Thyroid gland (tissue), 4 donors: ENCODE results near the gene TMCO4. TPM values are rescaled to one million over a fixed set of nuclear protein-coding genes. Genes with fewer than 3 reads are reported as not detected.
"Not testable (repeated sequence)": the region's sequence is repeated elsewhere in the genome, so short reads cannot be mapped to it uniquely, and the experiment has no call there.

Experiments used
- DNase-seq, 2 donors: peaks; one replicate each; pipeline ENCODE4 v3.0.0-alpha.2; 2019
- H3K27ac ChIP-seq, 3 donors: fragments of 200-600 bp; sonication (generic); 1 replicate in 2 of 3; 2 replicates in 1 of 3; pipeline ENCODE4 v1.5.1; 2016 to 2019; ENCODE audit warnings: mild to moderate bottlenecking in 1 of 3, moderate library complexity in 1 of 3
- H3K27me3 ChIP-seq: fragments of 200-600 bp; sonication (generic); one replicate; pipeline ENCODE4 v1.5.1; 2019
- H3K36me3 ChIP-seq, 2 donors: fragments of 200-600 bp; sonication (generic); one replicate each; pipeline ENCODE4 v1.5.1; 2016 to 2019
- H3K4me1 ChIP-seq, 2 donors: fragments of 200-600 bp; sonication (generic); one replicate each; pipeline ENCODE4 v1.5.1; 2017 to 2019
- H3K4me3 ChIP-seq, 3 donors: fragments of 200-600 bp; sonication (generic); replicated peaks in 1 of 3; 1 replicate in 2 of 3; 2 replicates in 1 of 3; pipeline ENCODE4 v1.5.1; 2016; ENCODE audit warnings: mild to moderate bottlenecking in 1 of 3
- H3K9me3 ChIP-seq: fragments of 200-600 bp; sonication (generic); one replicate; pipeline ENCODE4 v1.5.1; 2017
- POLR2A ChIP-seq, 2 donors: fragments of 450-650 bp; IDR thresholded peaks; one replicate each; pipeline ENCODE4 v1.6.1; 2017; ENCODE audit warnings: antibody characterized with exemption in 2 of 2, mild to moderate bottlenecking in 2 of 2, moderate library complexity in 1 of 2
- WGBS, 2 donors: methylation state at CpG; one replicate each; pipeline ENCODE4 v1.1.5; 2017; 5-methylcytosine and 5-hydroxymethylcytosine counted together
- intact Hi-C: fragments of 100-400 bp; cut with DNase I; formaldehyde crosslinking; loops from one replicate; pipeline ENCODE4 v1.15.1; 2023
- total RNA-seq, 4 donors: library from RNA; depleted of rRNA; stranded (reverse); fragments of >200 nt; gene quantifications; one replicate each; pipeline ENCODE4 v1.2.3, GENCODE V29; 2016
- TF ChIP-seq, protein P1 (sequence below), 6 experiments: fragments of 200-600 bp in 3 of 6; fragments of 450-650 bp in 3 of 6; sonication (generic) in 3 of 6; IDR thresholded peaks; one replicate each; pipeline ENCODE4 v1.5.1; 2016 to 2019; ENCODE audit warnings: antibody characterized with exemption in 6 of 6, mild to moderate bottlenecking in 2 of 6, inconsistent platforms in 1 of 6, moderate library complexity in 1 of 6

Gene TMCO4
- 10 to 100 TPM; 34.3 to 67.7 (median 61.4) TPM for total RNA-seq

DNA sequence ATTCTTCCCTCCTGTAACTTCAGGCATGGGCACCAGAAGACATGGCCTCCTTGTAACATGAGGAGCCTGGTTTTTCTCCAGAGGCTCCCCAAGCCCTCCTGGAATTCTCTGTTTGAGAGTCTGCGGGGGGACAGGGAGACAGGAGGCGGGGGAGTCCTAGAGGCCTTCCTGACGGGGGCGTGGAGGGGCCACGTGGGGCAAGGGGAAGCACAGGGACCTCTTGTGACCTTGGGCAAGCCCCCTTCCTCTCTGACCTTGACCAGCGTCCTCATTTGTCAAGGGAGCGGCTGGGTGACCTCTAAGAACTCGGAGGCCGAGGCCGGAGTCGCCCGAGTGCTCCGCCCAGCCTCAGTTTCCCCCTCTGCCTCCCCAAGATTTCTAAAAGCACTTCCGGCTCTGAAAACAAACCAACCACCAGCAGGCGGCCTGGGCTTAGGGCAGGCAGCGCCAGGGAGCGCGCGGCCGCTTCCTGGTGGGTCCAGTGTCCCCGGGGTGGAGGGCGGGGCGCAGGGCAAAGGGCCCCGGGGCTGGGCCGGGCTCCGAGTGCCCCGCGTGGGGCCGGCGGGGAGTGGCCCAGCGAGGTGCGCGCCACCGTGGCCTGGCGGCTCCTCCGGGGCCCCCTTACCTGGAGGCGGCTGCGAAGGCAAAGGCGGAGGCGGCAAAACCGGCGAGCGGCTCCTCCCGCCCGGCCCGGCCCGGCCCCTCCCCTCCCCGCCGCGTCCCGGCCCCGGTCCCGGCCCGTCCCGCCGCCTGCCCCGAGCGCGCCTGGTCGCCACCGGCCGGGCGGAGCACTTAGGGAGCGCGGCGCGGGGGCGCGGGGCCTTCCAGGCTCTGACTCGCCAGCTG lies at the start of gene TMCO4:
TSS of gene TMCO4 (minus strand) at position 687 of the 846 bp plus-strand sequence. CDS start 19,158 bp downstream, outside the sequence.
- TF ChIP-seq, protein P1, sequence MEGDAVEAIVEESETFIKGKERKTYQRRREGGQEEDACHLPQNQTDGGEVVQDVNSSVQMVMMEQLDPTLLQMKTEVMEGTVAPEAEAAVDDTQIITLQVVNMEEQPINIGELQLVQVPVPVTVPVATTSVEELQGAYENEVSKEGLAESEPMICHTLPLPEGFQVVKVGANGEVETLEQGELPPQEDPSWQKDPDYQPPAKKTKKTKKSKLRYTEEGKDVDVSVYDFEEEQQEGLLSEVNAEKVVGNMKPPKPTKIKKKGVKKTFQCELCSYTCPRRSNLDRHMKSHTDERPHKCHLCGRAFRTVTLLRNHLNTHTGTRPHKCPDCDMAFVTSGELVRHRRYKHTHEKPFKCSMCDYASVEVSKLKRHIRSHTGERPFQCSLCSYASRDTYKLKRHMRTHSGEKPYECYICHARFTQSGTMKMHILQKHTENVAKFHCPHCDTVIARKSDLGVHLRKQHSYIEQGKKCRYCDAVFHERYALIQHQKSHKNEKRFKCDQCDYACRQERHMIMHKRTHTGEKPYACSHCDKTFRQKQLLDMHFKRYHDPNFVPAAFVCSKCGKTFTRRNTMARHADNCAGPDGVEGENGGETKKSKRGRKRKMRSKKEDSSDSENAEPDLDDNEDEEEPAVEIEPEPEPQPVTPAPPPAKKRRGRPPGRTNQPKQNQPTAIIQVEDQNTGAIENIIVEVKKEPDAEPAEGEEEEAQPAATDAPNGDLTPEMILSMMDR (IDR thresholded peaks at IDR 0.05): peak in 5 of 6 experiments; percentile 30 to 53 (median 37)
- peak in 1 of 2 donors; percentile 54 for TF ChIP-seq POLR2A (IDR thresholded peaks at IDR 0.05)
- H3K9me3 ChIP-seq: no peaks in the 10 kb centered on the region
- no peaks in the 10 kb centered on the region for H3K36me3 ChIP-seq
- intact Hi-C loops: loop anchor here (10.0 kb wide), 1 partner anchor 85 kb away; the partner anchor contains the start of gene OTUD3
- DNase-seq: peak; percentile 75 to 82
- H3K4me3 ChIP-seq: peak within 1 kb of the TSS; percentile 38 to 65 (median 56)
- no peaks in the 10 kb centered on the region for H3K27me3 ChIP-seq
- peak within 1 kb of the TSS; percentile 87 to 97 (median 93) for H3K27ac ChIP-seq
- 21 to 23% methylated on average over 4 to 6 of the region's 70 CpGs for WGBS, 2 donors
- H3K4me1 ChIP-seq: peaks cover 15% of the 10 kb centered on the region in 2 donors

DNA sequence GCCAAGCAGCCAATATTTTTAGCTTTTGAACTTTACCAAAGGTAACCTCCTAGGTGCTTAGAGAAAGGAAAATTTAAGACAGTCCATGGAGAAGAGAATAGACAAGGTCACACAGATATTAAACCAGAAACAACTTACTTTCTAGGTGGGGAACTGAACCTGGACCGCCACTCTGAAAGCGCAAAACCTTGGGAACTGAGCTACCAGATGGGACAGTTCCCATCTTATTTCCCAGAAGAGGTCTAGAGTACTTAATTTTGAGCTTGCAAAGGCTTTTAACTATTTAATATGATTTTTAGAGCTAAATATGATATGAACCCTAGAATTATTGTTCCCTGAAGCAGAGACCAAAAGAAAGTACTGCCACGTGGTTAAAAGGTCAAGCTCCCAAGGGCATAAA lies 49.6 kb upstream of the TMCO4 start:
- H3K36me3 ChIP-seq, intact Hi-C loops, H3K4me3 ChIP-seq, H3K4me1 ChIP-seq, H3K27ac ChIP-seq, DNase-seq, H3K27me3 ChIP-seq, H3K9me3 ChIP-seq: not testable (repeated sequence)
- WGBS, 2 donors: 78 to 80% methylated on average over 3 of the region's 3 CpGs

DNA sequence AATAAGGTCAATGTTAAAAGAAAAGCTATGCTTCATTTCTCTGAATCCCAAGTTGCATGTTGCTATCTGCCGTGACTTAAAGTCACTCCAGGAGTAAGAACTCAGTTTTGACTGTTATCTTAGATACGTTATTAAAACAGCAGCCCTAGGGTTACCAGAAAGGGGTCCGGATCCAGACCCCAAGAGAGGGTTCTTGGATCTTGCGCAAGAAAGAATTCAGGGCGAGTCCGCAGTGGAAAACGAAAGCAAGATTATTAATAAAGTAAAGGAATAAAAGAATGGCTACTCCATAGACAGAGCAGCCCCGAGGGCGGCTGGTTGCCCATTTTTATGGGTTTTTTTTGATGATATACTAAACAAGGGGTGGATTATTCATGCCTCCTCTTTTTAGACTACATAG lies 47.6 kb upstream of the TMCO4 start:
- H3K36me3 ChIP-seq, H3K4me3 ChIP-seq, H3K27ac ChIP-seq, H3K9me3 ChIP-seq, H3K27me3 ChIP-seq, H3K4me1 ChIP-seq, intact Hi-C loops, DNase-seq: not testable (repeated sequence)
- WGBS, 2 donors: 77 to 90% methylated on average over 9 of the region's 9 CpGs

DNA sequence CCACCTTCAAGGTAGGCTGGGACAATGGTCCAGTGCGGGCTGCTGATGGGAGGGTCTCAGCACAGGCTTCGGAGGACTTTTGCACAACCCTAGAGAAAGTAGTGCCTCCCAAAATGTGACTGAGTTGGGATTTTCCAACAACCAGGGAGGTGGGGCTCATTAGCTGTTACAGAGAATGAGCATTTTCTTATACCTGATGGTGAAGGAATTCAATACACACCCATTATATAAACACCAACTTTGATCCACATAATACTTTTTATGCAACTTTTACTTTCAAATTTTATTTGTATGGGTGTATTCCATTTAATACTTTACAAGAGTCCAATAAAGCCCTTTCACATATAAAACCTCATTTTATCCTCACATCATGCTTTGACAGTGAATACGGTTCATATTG lies 46.6 kb upstream of the TMCO4 start:
- DNase-seq: no peak
- WGBS, 2 donors: 98% methylated on average over 3 of the region's 3 CpGs
- no peak overlapping the region for H3K4me3 ChIP-seq
- intact Hi-C loops: no loop called here
- H3K27ac ChIP-seq: no peak overlapping the region
- peaks cover 9% of the 10 kb centered on the region in 2 donors for H3K4me1 ChIP-seq
- no peaks in the 10 kb centered on the region for H3K36me3 ChIP-seq
- H3K27me3 ChIP-seq: no peaks in the 10 kb centered on the region
- no peaks in the 10 kb centered on the region for H3K9me3 ChIP-seq
- no peak for TF ChIP-seq POLR2A (IDR thresholded peaks at IDR 0.05)
- TF ChIP-seq, protein P1 (IDR thresholded peaks at IDR 0.05): no peak

DNA sequence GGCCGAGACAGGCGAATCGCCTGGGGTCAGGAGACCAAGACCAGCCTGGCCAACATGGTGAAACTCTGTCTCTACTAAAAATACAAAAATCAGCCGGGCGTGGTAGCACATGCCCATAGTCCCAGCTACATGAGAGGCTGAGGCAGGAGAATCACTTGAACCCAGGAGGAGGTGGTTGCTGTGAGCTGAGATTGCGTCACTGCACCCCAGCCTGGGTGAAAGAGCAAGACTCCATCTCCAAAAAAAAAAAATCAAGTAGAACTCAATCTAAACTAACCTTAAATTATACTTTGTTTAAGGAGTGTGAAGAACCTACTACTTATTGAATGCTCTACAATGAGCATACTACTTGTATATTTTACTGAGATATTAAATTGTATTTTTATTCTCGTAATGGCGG lies 45.8 kb upstream of the TMCO4 start:
- peak; percentile 39 to 55 for DNase-seq
- no peaks in the 10 kb centered on the region for H3K36me3 ChIP-seq
- H3K4me3 ChIP-seq: no peak overlapping the region
- no peaks in the 10 kb centered on the region for H3K9me3 ChIP-seq
- peaks cover 9% of the 10 kb centered on the region in 2 donors for H3K4me1 ChIP-seq
- peak overlapping the region in 2 of 3 donors; percentile 33 to 45 for H3K27ac ChIP-seq
- intact Hi-C loops: no loop called here
- no peaks in the 10 kb centered on the region for H3K27me3 ChIP-seq
- TF ChIP-seq POLR2A (IDR thresholded peaks at IDR 0.05): no peak
- TF ChIP-seq, protein P1 (IDR thresholded peaks at IDR 0.05): no peak
- 51 to 71% methylated on average over 8 of the region's 8 CpGs for WGBS, 2 donors
